Measurements from ENCODE around the gene IGF1R. TPM values are rescaled to one million over a fixed set of nuclear protein-coding genes. Genes with fewer than 3 reads are reported as not detected.

The IGF1R gene
- total RNA-seq, 3 donors from 2014 or later: 16.7 to 28.6 (median 25.1) TPM

- ATAC-seq: no peak
- no peaks in the 10 kb centered on the region for H3K36me3 Mint-ChIP-seq (ENCODE audit: insufficient read depth)
- H3K4me1 Mint-ChIP-seq (ENCODE audit: low read depth): peaks cover 16% of the 10 kb centered on the region
- no peaks in the 10 kb centered on the region for H3K9me3 Mint-ChIP-seq
- no peak for DNase-seq
- H3K4me3 Mint-ChIP-seq: no peak overlapping the region
- H3K27me3 Mint-ChIP-seq (ENCODE audit: low read depth): no peaks in the 10 kb centered on the region
Observed at GRCh38 chr15:98805434-98806274, 157.3 kb downstream of the IGF1R start.

- no peaks in the 10 kb centered on the region for H3K27me3 Mint-ChIP-seq (ENCODE audit: low read depth)
- DNase-seq: no peak
- peaks cover 9% of the 10 kb centered on the region for H3K4me1 Mint-ChIP-seq (ENCODE audit: low read depth)
- H3K36me3 Mint-ChIP-seq (ENCODE audit: insufficient read depth): no peaks in the 10 kb centered on the region
- no peaks in the 10 kb centered on the region for H3K9me3 Mint-ChIP-seq
- ATAC-seq: no peak
- no peak overlapping the region for H3K4me3 Mint-ChIP-seq
Observed at GRCh38 chr15:98806275-98806895, 158.0 kb downstream of the IGF1R start.

GRCh38 chr15:98807262-98807661 is 158.9 kb downstream of the IGF1R start:
- Mint-ChIP-seq H3K36me3 (ENCODE audit: insufficient read depth) (no peaks in the 10 kb centered on the region), H3K9me3 (no peaks in the 10 kb centered on the region), H3K27me3 (ENCODE audit: low read depth) (no peaks in the 10 kb centered on the region), H3K4me1 (ENCODE audit: low read depth) (peaks cover 3% of the 10 kb centered on the region), H3K4me3 (no peak overlapping the region)
- no peak for DNase-seq
- ATAC-seq: no peak

- Mint-ChIP-seq H3K27me3 (ENCODE audit: low read depth) (no peaks in the 10 kb centered on the region), H3K9me3 (no peaks in the 10 kb centered on the region), H3K4me1 (ENCODE audit: low read depth) (peaks cover 4% of the 10 kb centered on the region), H3K4me3 (no peak overlapping the region), H3K36me3 (ENCODE audit: insufficient read depth) (peaks cover 3% of the 10 kb centered on the region)
- DNase-seq (no peak), ATAC-seq (no peak)
Observed at GRCh38 chr15:98809273-98809672, 160.9 kb downstream of the IGF1R start.

- Mint-ChIP-seq H3K4me3 (no peak overlapping the region), H3K36me3 (ENCODE audit: insufficient read depth) (peaks cover 7% of the 10 kb centered on the region), H3K9me3 (no peaks in the 10 kb centered on the region), H3K4me1 (ENCODE audit: low read depth) (peaks cover 1% of the 10 kb centered on the region), H3K27me3 (ENCODE audit: low read depth) (no peaks in the 10 kb centered on the region)
- DNase-seq (no peak), ATAC-seq (no peak)
Observed at GRCh38 chr15:98812716-98813446, 164.5 kb downstream of the IGF1R start.

GRCh38 chr15:98813951-98814350 is 165.6 kb downstream of the IGF1R start:
- ATAC-seq (no peak), DNase-seq (no peak)
- Mint-ChIP-seq H3K4me1 (ENCODE audit: low read depth) (peaks cover 1% of the 10 kb centered on the region), H3K27me3 (ENCODE audit: low read depth) (no peaks in the 10 kb centered on the region), H3K36me3 (ENCODE audit: insufficient read depth) (peaks cover 14% of the 10 kb centered on the region), H3K4me3 (no peak overlapping the region), H3K9me3 (no peaks in the 10 kb centered on the region)

GRCh38 chr15:98815207-98815606 is 166.9 kb downstream of the IGF1R start:
- Mint-ChIP-seq H3K27me3 (ENCODE audit: low read depth) (no peaks in the 10 kb centered on the region), H3K4me3 (no peak overlapping the region), H3K4me1 (ENCODE audit: low read depth) (peaks cover 1% of the 10 kb centered on the region), H3K9me3 (no peaks in the 10 kb centered on the region), H3K36me3 (ENCODE audit: insufficient read depth) (peaks cover 14% of the 10 kb centered on the region)
- no peak for ATAC-seq
- no peak for DNase-seq

GRCh38 chr15:98817745-98818144 is 169.4 kb downstream of the IGF1R start:
- Mint-ChIP-seq H3K36me3 (ENCODE audit: insufficient read depth) (peaks cover 24% of the 10 kb centered on the region), H3K27me3 (ENCODE audit: low read depth) (no peaks in the 10 kb centered on the region), H3K4me3 (no peak overlapping the region), H3K4me1 (ENCODE audit: low read depth) (peaks cover 1% of the 10 kb centered on the region), H3K9me3 (peaks cover 4% of the 10 kb centered on the region)
- no peak for ATAC-seq
- no peak for DNase-seq

- H3K4me3 Mint-ChIP-seq: no peak overlapping the region
- H3K9me3 Mint-ChIP-seq: peaks cover 15% of the 10 kb centered on the region
- peaks cover 32% of the 10 kb centered on the region for H3K36me3 Mint-ChIP-seq (ENCODE audit: insufficient read depth)
- DNase-seq (no peak), ATAC-seq (no peak)
- no peaks in the 10 kb centered on the region for H3K27me3 Mint-ChIP-seq (ENCODE audit: low read depth)
- H3K4me1 Mint-ChIP-seq (ENCODE audit: low read depth): peaks cover 3% of the 10 kb centered on the region
Observed at GRCh38 chr15:98823012-98823458, 174.7 kb downstream of the IGF1R start.

GRCh38 chr15:98823616-98824015 is 175.3 kb downstream of the IGF1R start:
- Mint-ChIP-seq H3K9me3 (peaks cover 15% of the 10 kb centered on the region), H3K4me3 (no peak overlapping the region), H3K27me3 (ENCODE audit: low read depth) (no peaks in the 10 kb centered on the region), H3K36me3 (ENCODE audit: insufficient read depth) (peaks cover 32% of the 10 kb centered on the region), H3K4me1 (ENCODE audit: low read depth) (peaks cover 3% of the 10 kb centered on the region)
- no peak for DNase-seq
- no peak for ATAC-seq

GRCh38 chr15:98824595-98824994 is 176.3 kb downstream of the IGF1R start:
- peaks cover 33% of the 10 kb centered on the region for H3K36me3 Mint-ChIP-seq (ENCODE audit: insufficient read depth)
- no peaks in the 10 kb centered on the region for H3K27me3 Mint-ChIP-seq (ENCODE audit: low read depth)
- no peak for ATAC-seq

GRCh38 chr15:98826658-98827057 is 178.3 kb downstream of the IGF1R start:
- Mint-ChIP-seq H3K4me3 (no peak overlapping the region), H3K9me3 (peaks cover 32% of the 10 kb centered on the region), H3K36me3 (ENCODE audit: insufficient read depth) (peaks cover 39% of the 10 kb centered on the region), H3K27me3 (ENCODE audit: low read depth) (no peaks in the 10 kb centered on the region), H3K4me1 (ENCODE audit: low read depth) (peaks cover 3% of the 10 kb centered on the region)
- DNase-seq (no peak), ATAC-seq (no peak)

More at GRCh38 chr15:98824595-98824994, 176.3 kb downstream of the IGF1R start:
- H3K4me1 Mint-ChIP-seq (ENCODE audit: low read depth): peaks cover 3% of the 10 kb centered on the region
- peaks cover 18% of the 10 kb centered on the region for H3K9me3 Mint-ChIP-seq
- DNase-seq: no peak
- H3K4me3 Mint-ChIP-seq: no peak overlapping the region

- peaks cover 40% of the 10 kb centered on the region for H3K36me3 Mint-ChIP-seq (ENCODE audit: insufficient read depth)
- H3K4me1 Mint-ChIP-seq (ENCODE audit: low read depth): peaks cover 3% of the 10 kb centered on the region
- no peaks in the 10 kb centered on the region for H3K27me3 Mint-ChIP-seq (ENCODE audit: low read depth)
- no peak overlapping the region for H3K4me3 Mint-ChIP-seq
- no peak for ATAC-seq
- no peak for DNase-seq
- H3K9me3 Mint-ChIP-seq: peaks cover 38% of the 10 kb centered on the region
Observed at GRCh38 chr15:98827217-98827616, 178.9 kb downstream of the IGF1R start.

- Mint-ChIP-seq H3K9me3 (peaks cover 45% of the 10 kb centered on the region), H3K27me3 (ENCODE audit: low read depth) (no peaks in the 10 kb centered on the region), H3K36me3 (ENCODE audit: insufficient read depth) (peaks cover 27% of the 10 kb centered on the region)
Observed at GRCh38 chr15:98830034-98830634, 181.8 kb downstream of the IGF1R start.

More at GRCh38 chr15:98830034-98830634, 181.8 kb downstream of the IGF1R start:
- Mint-ChIP-seq H3K4me1 (ENCODE audit: low read depth) (no peaks in the 10 kb centered on the region), H3K4me3 (no peak overlapping the region)
- no peak for DNase-seq
- no peak for ATAC-seq

All from activated T-cell treated with anti-CD3 and anti-CD28 coated beads, Interleukin-2, amount 50 U/mL, for 4 hours (primary cell).